K562 treated with DMSO at 1 percent for 4 hours (cell line): ENCODE measurements around the gene PRL. TPM values are rescaled to one million over a fixed set of nuclear protein-coding genes. Genes with fewer than 3 reads are reported as not detected.

ENCODE experiments used
- total RNA-seq: library from RNA; unstranded; fragments of 300-600 nt; gene quantifications from 2 replicates; pipeline ENCODE4 v1.2.3, GENCODE V29; 2022; ENCODE audit not compliant: insufficient read depth

The PRL gene
- not detected in 2 replicates for total RNA-seq

DNA sequence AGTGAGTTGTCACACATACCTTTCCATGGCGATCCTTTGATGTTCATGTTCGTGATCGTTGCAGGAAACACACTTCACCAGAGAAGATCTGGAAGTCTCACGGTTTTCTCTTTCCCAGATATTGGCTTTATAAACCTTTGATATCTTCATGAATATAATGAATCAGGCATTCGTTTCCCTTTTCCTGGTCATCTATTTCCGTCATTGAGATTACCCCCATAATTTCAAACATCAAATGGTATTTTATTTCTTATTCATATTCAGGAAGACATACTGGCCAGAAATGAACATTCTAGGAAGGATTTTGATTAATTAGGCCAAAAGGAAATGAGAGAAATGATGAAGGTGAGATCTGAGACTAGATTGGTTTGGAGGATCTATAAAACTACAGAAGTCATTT, at the start of gene PRL:
PRL (minus strand) TSS at position 101 of the 400 bp plus-strand sequence; CDS start at position 47, 54 bp downstream.

